ENCODE data around the gene PRPF6. TPM values are rescaled to one million over a fixed set of nuclear protein-coding genes. Genes with fewer than 3 reads are reported as not detected.

The PRPF6 gene
- total and polyA plus RNA-seq, 2 of the 13 experiments (the other 11 are each of a cell fraction or from before 2014, with no cell fraction given): 63.7 to 101 TPM

DNA sequence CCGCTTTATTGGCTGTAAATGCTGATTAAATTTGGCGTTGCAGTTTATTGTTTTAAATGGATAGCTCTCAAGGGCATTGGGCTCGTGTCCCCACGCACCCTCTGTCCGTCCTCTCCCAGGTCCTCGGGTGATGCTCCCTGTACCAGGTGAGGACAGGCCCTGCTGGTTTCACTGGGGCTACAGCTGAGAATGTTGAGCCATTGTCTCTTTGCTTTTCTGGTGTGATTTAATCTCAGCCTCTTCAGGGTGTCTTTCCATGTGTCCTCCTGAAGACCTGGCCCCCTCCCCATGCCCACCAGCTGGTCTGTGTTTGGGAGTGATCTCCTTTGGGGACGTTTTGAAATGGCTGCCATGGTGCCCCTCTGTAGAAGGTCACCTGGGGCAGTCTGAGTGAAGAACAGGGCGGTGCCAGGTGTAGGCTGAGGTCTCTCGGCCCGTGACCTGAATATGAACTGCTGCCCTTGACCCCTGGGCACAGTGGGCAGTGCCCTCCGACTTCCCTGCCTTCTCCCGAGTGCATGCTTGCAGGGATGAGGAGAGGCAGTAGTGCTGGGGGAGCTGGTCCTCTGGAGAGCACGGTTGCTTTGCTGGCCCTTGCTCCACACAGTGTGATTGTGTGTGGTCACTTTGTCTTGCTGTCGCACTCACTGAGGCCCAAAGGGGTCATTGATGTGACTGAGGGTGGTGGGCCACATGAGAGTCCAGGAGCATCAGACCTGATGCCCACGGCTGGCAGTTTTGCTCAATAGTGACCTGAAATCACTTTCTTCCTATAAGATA, 42.6 kb downstream of the PRPF6 start (continued):
- TF ChIP-seq, protein P1, sequence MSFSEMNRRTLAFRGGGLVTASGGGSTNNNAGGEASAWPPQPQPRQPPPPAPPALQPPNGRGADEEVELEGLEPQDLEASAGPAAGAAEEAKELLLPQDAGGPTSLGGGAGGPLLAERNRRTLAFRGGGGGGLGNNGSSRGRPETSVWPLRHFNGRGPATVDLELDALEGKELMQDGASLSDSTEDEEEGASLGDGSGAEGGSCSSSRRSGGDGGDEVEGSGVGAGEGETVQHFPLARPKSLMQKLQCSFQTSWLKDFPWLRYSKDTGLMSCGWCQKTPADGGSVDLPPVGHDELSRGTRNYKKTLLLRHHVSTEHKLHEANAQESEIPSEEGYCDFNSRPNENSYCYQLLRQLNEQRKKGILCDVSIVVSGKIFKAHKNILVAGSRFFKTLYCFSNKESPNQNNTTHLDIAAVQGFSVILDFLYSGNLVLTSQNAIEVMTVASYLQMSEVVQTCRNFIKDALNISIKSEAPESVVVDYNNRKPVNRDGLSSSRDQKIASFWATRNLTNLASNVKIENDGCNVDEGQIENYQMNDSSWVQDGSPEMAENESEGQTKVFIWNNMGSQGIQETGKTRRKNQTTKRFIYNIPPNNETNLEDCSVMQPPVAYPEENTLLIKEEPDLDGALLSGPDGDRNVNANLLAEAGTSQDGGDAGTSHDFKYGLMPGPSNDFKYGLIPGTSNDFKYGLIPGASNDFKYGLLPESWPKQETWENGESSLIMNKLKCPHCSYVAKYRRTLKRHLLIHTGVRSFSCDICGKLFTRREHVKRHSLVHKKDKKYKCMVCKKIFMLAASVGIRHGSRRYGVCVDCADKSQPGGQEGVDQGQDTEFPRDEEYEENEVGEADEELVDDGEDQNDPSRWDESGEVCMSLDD (CRISPR knock-in tag; IDR thresholded peaks at IDR 0.05; ENCODE audit: borderline replicate concordance): no peak
- TF ChIP-seq ZNF747 (CRISPR knock-in tag; IDR thresholded peaks at IDR 0.05; ENCODE audit: borderline replicate concordance): no peak
- TF ChIP-seq, protein P2, sequence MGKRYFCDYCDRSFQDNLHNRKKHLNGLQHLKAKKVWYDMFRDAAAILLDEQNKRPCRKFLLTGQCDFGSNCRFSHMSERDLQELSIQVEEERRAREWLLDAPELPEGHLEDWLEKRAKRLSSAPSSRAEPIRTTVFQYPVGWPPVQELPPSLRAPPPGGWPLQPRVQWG (CRISPR knock-in tag; IDR thresholded peaks at IDR 0.05; ENCODE audit: borderline replicate concordance, low read depth): no peak
- TF ChIP-seq SMAD1 (CRISPR knock-in tag; IDR thresholded peaks at IDR 0.05; ENCODE audit: borderline replicate concordance, low read depth): peak; percentile 46; the same call in 1 of the 2 replicates
- peak; percentile 56 to 78 for TF ChIP-seq NR2F1 (CRISPR knock-in tag; IDR thresholded peaks at IDR 0.05)
- TF ChIP-seq, protein P3, sequence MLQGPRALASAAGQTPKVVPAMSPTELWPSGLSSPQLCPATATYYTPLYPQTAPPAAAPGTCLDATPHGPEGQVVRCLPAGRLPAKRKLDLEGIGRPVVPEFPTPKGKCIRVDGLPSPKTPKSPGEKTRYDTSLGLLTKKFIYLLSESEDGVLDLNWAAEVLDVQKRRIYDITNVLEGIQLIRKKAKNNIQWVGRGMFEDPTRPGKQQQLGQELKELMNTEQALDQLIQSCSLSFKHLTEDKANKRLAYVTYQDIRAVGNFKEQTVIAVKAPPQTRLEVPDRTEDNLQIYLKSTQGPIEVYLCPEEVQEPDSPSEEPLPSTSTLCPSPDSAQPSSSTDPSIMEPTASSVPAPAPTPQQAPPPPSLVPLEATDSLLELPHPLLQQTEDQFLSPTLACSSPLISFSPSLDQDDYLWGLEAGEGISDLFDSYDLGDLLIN (CRISPR knock-in tag; IDR thresholded peaks at IDR 0.05; ENCODE audit: borderline replicate concordance): no peak
- no peak for TF ChIP-seq BRCA1 (CRISPR knock-in tag; IDR thresholded peaks at IDR 0.05)
- TF ChIP-seq TOE1 (CRISPR knock-in tag; IDR thresholded peaks at IDR 0.05): no peak
- TF ChIP-seq, protein P4, sequence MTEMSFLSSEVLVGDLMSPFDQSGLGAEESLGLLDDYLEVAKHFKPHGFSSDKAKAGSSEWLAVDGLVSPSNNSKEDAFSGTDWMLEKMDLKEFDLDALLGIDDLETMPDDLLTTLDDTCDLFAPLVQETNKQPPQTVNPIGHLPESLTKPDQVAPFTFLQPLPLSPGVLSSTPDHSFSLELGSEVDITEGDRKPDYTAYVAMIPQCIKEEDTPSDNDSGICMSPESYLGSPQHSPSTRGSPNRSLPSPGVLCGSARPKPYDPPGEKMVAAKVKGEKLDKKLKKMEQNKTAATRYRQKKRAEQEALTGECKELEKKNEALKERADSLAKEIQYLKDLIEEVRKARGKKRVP (CRISPR knock-in tag; IDR thresholded peaks at IDR 0.05): no peak
- TF ChIP-seq TEAD2 (CRISPR knock-in tag; IDR thresholded peaks at IDR 0.05): no peak
- no peak for TF ChIP-seq FOXA3 (CRISPR knock-in tag; IDR thresholded peaks at IDR 0.05)
- TF ChIP-seq, protein P5, sequence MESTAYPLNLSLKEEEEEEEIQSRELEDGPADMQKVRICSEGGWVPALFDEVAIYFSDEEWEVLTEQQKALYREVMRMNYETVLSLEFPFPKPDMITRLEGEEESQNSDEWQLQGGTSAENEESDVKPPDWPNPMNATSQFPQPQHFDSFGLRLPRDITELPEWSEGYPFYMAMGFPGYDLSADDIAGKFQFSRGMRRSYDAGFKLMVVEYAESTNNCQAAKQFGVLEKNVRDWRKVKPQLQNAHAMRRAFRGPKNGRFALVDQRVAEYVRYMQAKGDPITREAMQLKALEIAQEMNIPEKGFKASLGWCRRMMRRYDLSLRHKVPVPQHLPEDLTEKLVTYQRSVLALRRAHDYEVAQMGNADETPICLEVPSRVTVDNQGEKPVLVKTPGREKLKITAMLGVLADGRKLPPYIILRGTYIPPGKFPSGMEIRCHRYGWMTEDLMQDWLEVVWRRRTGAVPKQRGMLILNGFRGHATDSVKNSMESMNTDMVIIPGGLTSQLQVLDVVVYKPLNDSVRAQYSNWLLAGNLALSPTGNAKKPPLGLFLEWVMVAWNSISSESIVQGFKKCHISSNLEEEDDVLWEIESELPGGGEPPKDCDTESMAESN (CRISPR knock-in tag; conservative IDR thresholded peaks at IDR 0.05): no peak
- no peak for TF ChIP-seq MAFF (IDR thresholded peaks at IDR 0.05; ENCODE audit: low read depth, low read length)
- TF ChIP-seq, protein P6, sequence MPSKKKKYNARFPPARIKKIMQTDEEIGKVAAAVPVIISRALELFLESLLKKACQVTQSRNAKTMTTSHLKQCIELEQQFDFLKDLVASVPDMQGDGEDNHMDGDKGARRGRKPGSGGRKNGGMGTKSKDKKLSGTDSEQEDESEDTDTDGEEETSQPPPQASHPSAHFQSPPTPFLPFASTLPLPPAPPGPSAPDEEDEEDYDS (CRISPR knock-in tag; IDR thresholded peaks at IDR 0.05): no peak
- no peak for TF ChIP-seq ZNF629 (CRISPR knock-in tag; conservative IDR thresholded peaks at IDR 0.05)
- TF ChIP-seq, protein P7, sequence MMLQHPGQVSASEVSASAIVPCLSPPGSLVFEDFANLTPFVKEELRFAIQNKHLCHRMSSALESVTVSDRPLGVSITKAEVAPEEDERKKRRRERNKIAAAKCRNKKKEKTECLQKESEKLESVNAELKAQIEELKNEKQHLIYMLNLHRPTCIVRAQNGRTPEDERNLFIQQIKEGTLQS (CRISPR knock-in tag; IDR thresholded peaks at IDR 0.05): no peak; the same call in 1 of the 2 replicates
- no peak for TF ChIP-seq SRY (CRISPR knock-in tag; IDR thresholded peaks at IDR 0.05)
- TF ChIP-seq FOSL1 (CRISPR knock-in tag; IDR thresholded peaks at IDR 0.05; ENCODE audit: borderline replicate concordance): no peak
- no peak for TF ChIP-seq IKZF1 (IDR thresholded peaks at IDR 0.05)
- TF ChIP-seq HDAC2 (CRISPR knock-in tag; IDR thresholded peaks at IDR 0.05): no peak
- TF ChIP-seq ZNF180 (CRISPR knock-in tag; IDR thresholded peaks at IDR 0.05; ENCODE audit: borderline replicate concordance, low read depth): no peak
- TF ChIP-seq PLRG1 (conservative IDR thresholded peaks at IDR 0.05): no peak

Measured in HepG2 (cell line).